ENCODE data around the gene ZNF628. TPM values are rescaled to one million over a fixed set of nuclear protein-coding genes. Genes with fewer than 3 reads are reported as not detected.

Gene ZNF628
- total RNA-seq, 1 experiment from 2014 or later, result 5.3 TPM

DNA sequence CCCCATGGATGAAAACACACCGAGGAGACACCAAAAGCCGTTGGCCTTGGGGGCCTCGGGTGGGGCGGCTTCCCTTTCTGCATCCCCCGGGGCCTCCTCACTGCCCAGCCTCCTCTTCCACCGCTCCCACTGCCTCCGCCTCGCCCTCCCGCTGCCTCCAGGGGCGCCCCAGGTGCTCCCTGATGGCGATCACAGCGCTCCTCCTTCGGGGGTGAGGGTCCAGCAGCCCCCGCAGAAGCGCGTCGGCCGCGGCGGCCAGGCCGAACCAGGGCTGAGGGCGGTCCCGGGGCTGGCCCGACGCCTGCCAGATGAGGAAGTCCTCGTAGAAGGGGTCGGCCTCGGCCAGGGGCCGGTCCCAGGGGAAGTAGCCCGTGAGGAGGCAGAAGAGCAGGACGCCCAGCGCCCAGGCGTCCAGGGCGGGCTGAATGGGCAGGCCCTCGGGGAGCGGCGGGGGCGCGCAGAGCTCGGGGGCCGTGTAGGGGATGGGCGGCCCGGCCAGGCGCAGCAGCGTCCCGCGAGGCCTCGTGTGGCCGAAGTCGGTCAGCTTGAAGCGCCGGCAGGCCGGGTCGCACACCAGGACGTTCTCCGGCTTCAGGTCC is 53.3 kb downstream of the ZNF628 start:
- DNase-seq (ENCODE audit: low read depth), result no peak

DNA sequence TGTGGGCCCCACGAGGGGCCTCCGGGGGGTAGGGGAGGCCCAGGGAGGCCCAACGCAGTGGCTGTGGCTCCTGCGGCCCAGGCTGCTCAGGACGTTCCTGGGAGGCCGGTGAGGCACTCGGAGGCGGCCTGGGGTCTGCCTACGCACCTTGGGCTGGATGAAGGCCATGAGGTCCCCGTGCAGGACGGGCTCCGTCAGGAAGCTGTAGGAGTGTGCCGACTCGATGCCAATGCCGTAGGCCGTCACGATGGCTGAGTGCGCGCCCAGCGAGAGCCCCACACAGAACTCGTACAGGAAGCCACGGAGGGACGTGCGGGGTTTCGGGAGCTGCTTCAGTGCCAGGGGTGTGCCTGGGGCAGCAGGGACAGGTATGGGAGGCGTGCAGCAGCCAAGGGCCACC is 54.6 kb downstream of the ZNF628 start:
- no peak for DNase-seq (ENCODE audit: low read depth)

Other genes starting within 250 kb of the ZNF628 start
- gene TMEM86B, start 247.9 kb upstream of the ZNF628 start, total RNA-seq (2014; rRNA removed; shearing (Covaris generic)), result 0.20 and 0.60 TPM in 2 replicates
- 19.7 and 28.0 TPM in 2 replicates for gene PPP6R1, start 217.6 kb upstream of the ZNF628 start, total RNA-seq (2014; rRNA removed; shearing (Covaris generic))
- 35.1 and 57.0 TPM in 2 replicates for gene HSPBP1, start 196.5 kb upstream of the ZNF628 start, total RNA-seq (2014; rRNA removed; shearing (Covaris generic))
- gene BRSK1, start 192.6 kb upstream of the ZNF628 start, total RNA-seq (2014; rRNA removed; shearing (Covaris generic)), result 1.1 and 1.2 TPM in 2 replicates
- gene TMEM150B, start 151.3 kb upstream of the ZNF628 start, total RNA-seq (2014; rRNA removed; shearing (Covaris generic)), result not detected in 2 replicates
- gene KMT5C, start 136.7 kb upstream of the ZNF628 start, total RNA-seq (2014; rRNA removed; shearing (Covaris generic)), result 4.1 and 5.6 TPM in 2 replicates
- gene COX6B2, start 121.9 kb upstream of the ZNF628 start, total RNA-seq (2014; rRNA removed; shearing (Covaris generic)), result 0.10 TPM in 1 of 2 replicates, not detected in the other
- gene GARIN5B, start 113.4 kb upstream of the ZNF628 start, total RNA-seq (2014; rRNA removed; shearing (Covaris generic)), result not detected in 2 replicates
- 5.6 and 8.4 TPM in 2 replicates for gene IL11, start 106.2 kb upstream of the ZNF628 start, total RNA-seq (2014; rRNA removed; shearing (Covaris generic))
- not detected in 2 replicates for gene TMEM190, start 99.8 kb upstream of the ZNF628 start, total RNA-seq (2014; rRNA removed; shearing (Covaris generic))
- gene TMEM238, start 92.3 kb upstream of the ZNF628 start, total RNA-seq (2014; rRNA removed; shearing (Covaris generic)), result not detected in 2 replicates
- gene RPL28, start 90.7 kb upstream of the ZNF628 start, total RNA-seq (2014; rRNA removed; shearing (Covaris generic)), result 457 and 492 TPM in 2 replicates
- 250 and 347 TPM in 2 replicates for gene UBE2S, start 68.8 kb upstream of the ZNF628 start, total RNA-seq (2014; rRNA removed; shearing (Covaris generic))
- gene SHISA7, start 33.3 kb upstream of the ZNF628 start, total RNA-seq (2014; rRNA removed; shearing (Covaris generic)), result 0.12 TPM in 1 of 2 replicates, not detected in the other
- 81.9 and 120 TPM in 2 replicates for gene ISOC2, start 15.0 kb upstream of the ZNF628 start, total RNA-seq (2014; rRNA removed; shearing (Covaris generic))
- gene C19orf85, start 11.9 kb upstream of the ZNF628 start, total RNA-seq (2014; rRNA removed; shearing (Covaris generic)), result not detected in 2 replicates
- 18.5 and 25.3 TPM in 2 replicates for gene NAT14, start 8.6 kb downstream of the ZNF628 start, total RNA-seq (2014; rRNA removed; shearing (Covaris generic))
- 3.2 and 3.6 TPM in 2 replicates for gene SSC5D, start 11.8 kb downstream of the ZNF628 start, total RNA-seq (2014; rRNA removed; shearing (Covaris generic))
- gene SBK2, start 60.5 kb downstream of the ZNF628 start, total RNA-seq (2014; rRNA removed; shearing (Covaris generic)), result not detected in 2 replicates
- gene SBK3, start 68.9 kb downstream of the ZNF628 start, total RNA-seq (2014; rRNA removed; shearing (Covaris generic)), result 0.24 TPM in 1 of 2 replicates, not detected in the other
- gene ZNF579, start 104.2 kb downstream of the ZNF628 start, total RNA-seq (2014; rRNA removed; shearing (Covaris generic)), result 1.3 and 2.4 TPM in 2 replicates
- 2.4 and 3.0 TPM in 2 replicates for gene FIZ1, start 122.9 kb downstream of the ZNF628 start, total RNA-seq (2014; rRNA removed; shearing (Covaris generic))
- gene ZNF524, start 123.7 kb downstream of the ZNF628 start, total RNA-seq (2014; rRNA removed; shearing (Covaris generic)), result 14.7 and 16.9 TPM in 2 replicates
- 0.12 and 0.68 TPM in 2 replicates for gene ZNF865, start 129.0 kb downstream of the ZNF628 start, total RNA-seq (2014; rRNA removed; shearing (Covaris generic))
- 1.6 and 2.6 TPM in 2 replicates for gene ZNF784, start 147.9 kb downstream of the ZNF628 start, total RNA-seq (2014; rRNA removed; shearing (Covaris generic))
- gene ZNF580, start 164.4 kb downstream of the ZNF628 start, total RNA-seq (2014; rRNA removed; shearing (Covaris generic)), result 11.3 and 12.9 TPM in 2 replicates
- gene ZNF581, start 167.0 kb downstream of the ZNF628 start, total RNA-seq (2014; rRNA removed; shearing (Covaris generic)), result 13.5 and 13.7 TPM in 2 replicates
- 3.7 and 5.7 TPM in 2 replicates for gene CCDC106, start 171.6 kb downstream of the ZNF628 start, total RNA-seq (2014; rRNA removed; shearing (Covaris generic))
- gene U2AF2, start 178.4 kb downstream of the ZNF628 start, total RNA-seq (2014; rRNA removed; shearing (Covaris generic)), result 80.3 and 108 TPM in 2 replicates
- gene EPN1, start 198.6 kb downstream of the ZNF628 start, total RNA-seq (2014; rRNA removed; shearing (Covaris generic)), result 26.0 and 46.4 TPM in 2 replicates

Measured in RPMI7951 (cell line).